Neural progenitor cell (in vitro differentiated cells): ENCODE data around the gene COL23A1. TPM values are rescaled to one million over a fixed set of nuclear protein-coding genes. Genes with fewer than 3 reads are reported as not detected.

ENCODE experiments used
- DNase-seq: peaks from one replicate; pipeline ENCODE4 v3.0.0-alpha.2; 2016; ENCODE audit warnings: low spot score
- H2AFZ ChIP-seq: fragments of 200-600 bp; sonication (generic); replicated peaks from 2 replicates; pipeline ENCODE4 v1.6.1; 2016; ENCODE audit warnings: antibody characterized with exemption
- H3F3A ChIP-seq: fragments of 200-600 bp; sonication (generic); 2 replicates; pipeline ENCODE4 v1.6.1; 2016; ENCODE audit warnings: antibody characterized with exemption, low read depth
- H3K27ac ChIP-seq: fragments of 200-600 bp; sonication (generic); 2 replicates; pipeline ENCODE4 v1.5.1; 2016; ENCODE audit warnings: mild to moderate bottlenecking
- H3K27me3 ChIP-seq: fragments of 200-600 bp; sonication (generic); 2 replicates; pipeline ENCODE4 v1.6.1; 2016; ENCODE audit warnings: mild to moderate bottlenecking, moderate library complexity
- H3K36me3 ChIP-seq: fragments of 200-600 bp; sonication (generic); 2 replicates; pipeline ENCODE4 v1.5.1; 2016
- H3K4me1 ChIP-seq: fragments of 200-600 bp; sonication (generic); 2 replicates; pipeline ENCODE4 v1.6.1; 2016; ENCODE audit warnings: mixed run types
- H3K4me2 ChIP-seq: fragments of 200-600 bp; sonication (generic); 2 replicates; pipeline ENCODE4 v1.6.1; 2016
- H3K4me3 ChIP-seq: fragments of 200-600 bp; sonication (generic); 2 replicates; pipeline ENCODE4 v1.5.1; 2016
- H3K79me2 ChIP-seq: fragments of 200-600 bp; sonication (generic); 2 replicates; pipeline ENCODE4 v1.6.1; 2016; ENCODE audit warnings: low read depth
- H3K9ac ChIP-seq: fragments of 200-600 bp; sonication (generic); 2 replicates; pipeline ENCODE4 v1.6.1; 2016
- H3K9me3 ChIP-seq: fragments of 200-600 bp; sonication (generic); 2 replicates; pipeline ENCODE4 v1.5.1; 2016; ENCODE audit warnings: low read depth
- H4K20me1 ChIP-seq: fragments of 200-600 bp; sonication (generic); 2 replicates; pipeline ENCODE4 v1.6.1; 2016; ENCODE audit warnings: low read depth
- H3K27ac Mint-ChIP-seq: 3 replicates; pipeline ENCODE4 v1.8.0; 2021; ENCODE audit warnings: mixed read lengths
- H3K27me3 Mint-ChIP-seq: 2 replicates; pipeline ENCODE4 v1.8.0; 2022; ENCODE audit warnings: low read depth, mild to moderate bottlenecking, inconsistent platforms, moderate library complexity, mixed read lengths; ENCODE audit not compliant: insufficient read depth
- H3K36me3 Mint-ChIP-seq: 3 replicates; pipeline ENCODE4 v1.8.0; 2021; ENCODE audit warnings: mixed read lengths
- H3K4me1 Mint-ChIP-seq: 3 replicates; pipeline ENCODE4 v1.8.0; 2021; ENCODE audit warnings: mixed read lengths
- H3K4me3 Mint-ChIP-seq: 3 replicates; pipeline ENCODE4 v1.8.0; 2021; ENCODE audit warnings: mild to moderate bottlenecking, moderate library complexity, mixed read lengths
- H3K9me3 Mint-ChIP-seq: 3 replicates; pipeline ENCODE4 v1.8.0; 2020; ENCODE audit warnings: mixed read lengths
- CTCF ChIP-seq: fragments of 200-600 bp; sonication (generic); IDR thresholded peaks from 2 replicates; pipeline ENCODE4 v1.5.1; 2017; ENCODE audit warnings: antibody characterized with exemption, mild to moderate bottlenecking
- EZH2 ChIP-seq: fragments of 200-600 bp; sonication (generic); IDR thresholded peaks from 2 replicates; pipeline ENCODE4 v1.6.1; 2017; ENCODE audit warnings: antibody characterized with exemption, mild to moderate bottlenecking, moderate library complexity
- EZH2phosphoT487 ChIP-seq: fragments of 200-600 bp; sonication (generic); IDR thresholded peaks from 2 replicates; pipeline ENCODE4 v1.6.1; 2017; ENCODE audit warnings: antibody characterized with exemption
- total RNA-seq: library from RNA; depleted of rRNA; stranded (reverse); fragments of >200 nt; gene quantifications from 2 replicates; pipeline ENCODE4 v1.2.3, GENCODE V29; 2015; ENCODE audit warnings: low replicate concordance

The COL23A1 gene
- total RNA-seq, 1 donor from 2014 or later = not detected

- TF ChIP-seq EZH2 = no peak
- TF ChIP-seq EZH2phosphoT487 = no peak
- Mint-ChIP-seq H3K27ac (peak overlapping the region; percentile 50), H3K27me3 (peaks cover 7% of the 10 kb centered on the region), H3K4me3 (no peak overlapping the region), H3K36me3 (no peaks in the 10 kb centered on the region), H3K4me1 (peaks cover 30% of the 10 kb centered on the region), H3K9me3 (no peaks in the 10 kb centered on the region)
- H4K20me1 ChIP-seq = no peaks in the 10 kb centered on the region
- no peak for DNase-seq
- H3K9ac ChIP-seq = no peak overlapping the region
- H3K27ac ChIP-seq = no peak overlapping the region
- H3K9me3 ChIP-seq = no peaks in the 10 kb centered on the region
- H3K27me3 ChIP-seq = no peaks in the 10 kb centered on the region
- no peak overlapping the region for H3K4me2 ChIP-seq
- H3K36me3 ChIP-seq = no peaks in the 10 kb centered on the region
- no peak overlapping the region for H2AFZ ChIP-seq
- no peaks in the 10 kb centered on the region for H3F3A ChIP-seq
- no peaks in the 10 kb centered on the region for H3K79me2 ChIP-seq
- no peaks in the 10 kb centered on the region for H3K4me1 ChIP-seq
- no peak overlapping the region for H3K4me3 ChIP-seq
Measured at GRCh38 chr5:178338750-178339144, 251.4 kb downstream of the COL23A1 start.

DNA sequence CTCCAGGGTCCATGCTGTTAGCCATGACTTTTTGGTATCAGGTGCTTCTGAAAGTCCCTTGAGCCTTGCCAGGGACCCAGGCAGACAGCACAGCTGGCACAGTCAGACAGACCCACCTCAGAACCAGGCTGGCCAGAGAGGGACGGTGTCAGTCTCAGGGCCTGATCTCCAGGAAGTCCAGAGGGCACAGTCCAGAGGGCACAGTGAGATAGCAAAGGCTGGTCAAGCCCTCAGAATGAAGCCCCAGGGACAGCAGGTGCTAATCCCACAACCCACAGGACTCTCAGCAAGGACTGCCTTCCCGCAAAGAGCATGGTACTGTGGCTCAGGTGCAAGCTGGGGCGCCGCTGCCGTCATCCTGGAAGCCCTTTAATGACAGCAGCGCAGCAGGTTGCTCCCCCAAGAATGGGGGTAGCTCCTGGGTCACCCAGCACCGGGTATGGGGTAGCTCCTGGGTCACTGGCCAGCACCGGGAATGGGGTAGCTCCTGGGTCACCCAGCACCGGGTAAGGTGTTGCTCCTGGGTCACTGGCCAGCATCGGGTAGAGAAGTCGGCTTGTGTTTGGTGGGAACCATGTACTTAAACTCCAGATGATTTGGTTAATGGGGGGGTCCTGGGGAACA, 252.0 kb downstream of the COL23A1 start:
- Histone ChIP-seq H3K9me3 (no peaks in the 10 kb centered on the region), H4K20me1 (no peaks in the 10 kb centered on the region), H3K4me3 (no peak overlapping the region), H3K36me3 (no peaks in the 10 kb centered on the region), H3K79me2 (no peaks in the 10 kb centered on the region), H3K27ac (no peak overlapping the region), H3K4me2 (no peak overlapping the region), H3K27me3 (no peaks in the 10 kb centered on the region), H2AFZ (no peak overlapping the region), H3K4me1 (no peaks in the 10 kb centered on the region), H3K9ac (no peak overlapping the region), H3F3A (no peaks in the 10 kb centered on the region)
- peaks cover 30% of the 10 kb centered on the region for H3K4me1 Mint-ChIP-seq
- H3K36me3 Mint-ChIP-seq = no peaks in the 10 kb centered on the region
- H3K4me3 Mint-ChIP-seq = no peak overlapping the region
- no peak overlapping the region for H3K27ac Mint-ChIP-seq
- peaks cover 7% of the 10 kb centered on the region for H3K27me3 Mint-ChIP-seq
- TF ChIP-seq EZH2 (no peak), CTCF (no peak), EZH2phosphoT487 (no peak)
- no peaks in the 10 kb centered on the region for H3K9me3 Mint-ChIP-seq
- no peak for DNase-seq

- DNase-seq = no peak
- Mint-ChIP-seq H3K27me3 (peaks cover 7% of the 10 kb centered on the region), H3K9me3 (no peaks in the 10 kb centered on the region)
Measured at GRCh38 chr5:178337334-178337741, 252.9 kb downstream of the COL23A1 start.

More at GRCh38 chr5:178337334-178337741, 252.9 kb downstream of the COL23A1 start:
- peak overlapping the region; percentile 26 for H3K27ac Mint-ChIP-seq
- no peaks in the 10 kb centered on the region for H3K79me2 ChIP-seq
- H3K9ac ChIP-seq = no peak overlapping the region
- no peaks in the 10 kb centered on the region for H3K36me3 ChIP-seq
- no peak overlapping the region for H3K4me2 ChIP-seq
- no peak overlapping the region for H2AFZ ChIP-seq
- no peaks in the 10 kb centered on the region for H4K20me1 ChIP-seq
- TF ChIP-seq EZH2phosphoT487 = no peak
- TF ChIP-seq EZH2 = no peak
- TF ChIP-seq CTCF = no peak
- no peaks in the 10 kb centered on the region for H3K27me3 ChIP-seq
- H3K4me3 ChIP-seq = no peak overlapping the region
- no peak overlapping the region for H3K4me3 Mint-ChIP-seq
- no peaks in the 10 kb centered on the region for H3K4me1 ChIP-seq
- H3K9me3 ChIP-seq = no peaks in the 10 kb centered on the region
- no peak overlapping the region for H3K27ac ChIP-seq
- no peaks in the 10 kb centered on the region for H3F3A ChIP-seq
- no peaks in the 10 kb centered on the region for H3K36me3 Mint-ChIP-seq
- H3K4me1 Mint-ChIP-seq = peaks cover 35% of the 10 kb centered on the region
